NCI-H82 (cell line): Measurements from ENCODE around the gene TNNI3.
"Not testable (repeated sequence)": the region's sequence is repeated elsewhere in the genome, so short reads cannot be mapped to it uniquely, and the experiment has no call there.

Source experiments
- DNase-seq: peaks from one replicate; lab custom pipeline; 2025; lab: John Stamatoyannopoulos, UW

The TNNI3 gene

DNA sequence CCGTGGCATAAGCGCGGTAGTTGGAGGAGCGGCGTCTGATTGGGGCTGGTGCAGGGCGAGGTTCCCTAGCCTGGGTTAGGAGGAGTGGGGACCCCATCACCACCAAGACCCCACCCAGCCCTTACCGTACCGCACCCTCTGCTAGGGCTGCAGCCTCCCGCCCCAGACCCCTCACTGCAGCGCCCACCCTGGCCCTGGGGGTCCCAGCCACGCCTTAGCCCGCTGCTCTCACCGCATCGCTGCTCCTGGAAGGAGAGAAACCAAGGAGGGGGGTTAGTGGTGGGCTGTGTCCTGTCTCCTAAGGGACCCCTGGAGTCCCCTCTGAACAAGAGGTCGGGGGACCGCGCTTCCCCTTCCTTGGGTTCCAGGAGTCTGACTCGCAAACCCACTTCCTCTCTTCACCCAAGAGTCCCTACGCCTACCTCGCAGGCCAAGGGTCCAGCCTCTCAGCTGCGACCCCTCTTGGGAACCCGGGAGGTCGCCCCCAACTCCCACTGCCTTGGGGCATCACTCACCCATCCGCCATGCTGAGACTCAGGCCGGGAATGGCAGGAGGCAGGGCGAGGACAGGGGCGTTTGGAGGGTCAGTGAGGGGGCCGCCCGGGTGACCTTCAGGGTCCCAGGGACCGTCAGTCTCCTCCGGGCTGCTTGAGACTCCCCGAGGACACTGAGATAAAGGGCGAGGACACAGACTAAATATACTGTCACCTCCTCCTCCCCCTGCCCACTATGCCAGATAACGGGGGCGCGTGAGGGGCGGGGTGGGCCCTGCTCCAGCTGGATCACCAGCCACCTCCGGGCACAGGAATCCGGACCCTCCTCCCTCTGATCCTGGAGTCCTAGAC is at the start of gene TNNI3:
Gene TNNI3, minus strand, starts transcription at position 669 of the 845 bp plus-strand sequence. Its CDS starts 143 bp downstream, at position 526.
- DNase-seq, result no peak

DNA sequence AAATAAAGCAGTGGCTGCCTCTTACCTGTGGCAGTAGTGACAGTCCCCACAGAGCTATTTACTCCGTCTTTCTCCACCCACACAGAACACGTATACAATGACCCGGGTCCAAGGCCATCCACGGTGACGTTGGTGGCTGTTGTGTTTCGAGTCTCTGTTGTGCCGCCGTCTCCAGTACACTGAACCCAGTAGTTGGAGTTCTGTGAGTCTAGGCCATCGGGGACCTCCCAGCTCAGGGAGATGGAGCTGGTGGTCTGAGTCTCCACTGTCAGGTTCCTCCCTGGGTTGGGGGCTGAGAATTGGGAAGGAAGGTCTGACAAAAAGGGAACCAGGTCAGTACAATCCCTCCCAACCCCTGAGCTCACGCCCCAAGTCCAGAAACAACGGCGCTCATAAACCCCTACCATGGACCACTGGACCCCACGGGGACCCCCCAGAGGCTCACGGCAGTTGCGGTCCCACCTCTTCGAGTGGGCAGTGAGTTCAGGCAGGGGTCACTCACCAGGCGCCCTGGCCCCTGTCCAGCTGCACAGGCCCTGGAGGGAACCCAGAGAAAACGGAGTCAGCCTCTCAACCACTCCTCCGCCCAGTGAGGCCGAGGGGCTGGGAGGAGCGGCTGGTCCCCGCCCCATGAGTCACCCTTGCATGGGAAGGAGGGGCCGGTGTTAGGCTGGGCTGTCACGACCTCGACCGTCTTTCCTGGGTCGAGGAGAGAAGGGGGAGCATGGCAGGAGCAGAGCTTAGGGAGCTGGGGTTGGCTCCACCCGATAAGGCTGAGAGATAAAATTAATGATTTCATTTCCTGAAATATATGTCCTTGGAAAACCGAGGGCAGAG is 49.4 kb upstream of the TNNI3 start:
- peak; percentile 75 for DNase-seq

DNA sequence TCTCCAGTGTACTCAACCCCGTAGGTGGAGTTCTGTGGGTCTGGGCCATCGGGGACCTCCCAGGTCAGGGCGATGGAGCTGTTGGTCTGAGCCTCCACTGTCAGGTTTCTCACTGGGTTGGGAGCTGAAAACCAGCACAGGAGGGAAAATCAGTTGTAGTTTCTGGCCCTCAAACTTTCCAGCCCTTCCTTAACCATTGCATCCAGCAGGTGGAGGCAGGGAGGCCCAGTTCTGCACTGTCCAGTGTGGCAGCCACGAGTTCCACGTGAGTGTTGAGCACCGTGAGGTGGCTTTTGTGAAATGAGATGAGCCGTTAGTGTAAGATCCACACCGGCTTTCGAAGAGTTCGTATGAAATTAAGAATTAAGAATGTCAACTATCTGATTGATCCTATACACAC is 44.7 kb upstream of the TNNI3 start:
- not testable (repeated sequence) for DNase-seq

DNA sequence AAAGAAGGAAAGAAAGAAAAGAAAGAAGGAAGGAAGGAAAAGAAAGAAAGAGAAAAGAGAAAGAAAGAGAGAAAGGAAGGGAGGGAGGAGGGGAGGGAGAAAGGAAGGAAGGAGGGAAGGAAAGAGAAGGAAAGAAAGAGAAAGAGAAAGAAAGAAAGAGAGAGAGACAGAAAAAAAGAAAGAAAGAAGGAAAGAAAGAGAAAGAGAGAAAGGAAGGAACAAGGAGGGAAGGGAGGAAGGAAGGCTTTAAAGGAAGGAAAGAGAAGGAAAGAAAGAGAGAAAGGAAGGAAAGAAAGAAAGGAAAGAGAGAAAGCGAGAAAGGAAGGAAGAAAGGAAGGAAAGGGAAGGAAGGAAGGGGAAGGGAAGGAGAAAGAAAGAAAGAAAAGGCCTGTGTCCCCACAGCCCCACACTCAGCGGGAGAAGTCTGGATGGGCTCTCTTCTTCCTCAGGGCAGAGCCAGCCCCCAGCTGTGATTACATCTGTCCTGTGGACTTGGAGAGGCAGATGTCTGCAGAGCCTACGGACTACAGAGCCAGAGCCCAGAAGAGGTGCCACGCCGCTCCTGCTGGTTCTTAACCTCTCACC is 42.2 kb upstream of the TNNI3 start:
- DNase-seq, result no peak

DNA sequence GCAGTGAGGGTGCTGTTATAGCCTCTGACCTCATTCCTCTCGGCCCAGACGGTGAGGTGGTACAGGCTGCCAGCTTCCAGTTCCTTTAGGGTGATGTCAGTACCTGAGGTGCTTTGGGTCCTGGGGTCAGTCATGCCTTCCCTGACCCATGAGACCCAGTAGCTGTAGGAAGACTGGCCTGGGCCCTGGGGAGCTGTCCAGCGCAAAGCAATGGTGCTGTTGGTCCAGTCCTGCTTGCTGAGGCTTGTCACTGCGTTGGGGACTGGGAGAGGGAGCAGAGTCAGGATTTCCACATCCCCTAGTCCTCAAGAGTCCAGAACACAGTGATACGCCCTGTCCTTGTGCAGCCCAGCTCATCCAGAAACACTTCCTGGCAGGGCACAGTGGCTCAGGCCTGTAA is 41.1 kb upstream of the TNNI3 start:
- DNase-seq, result no peak

DNA sequence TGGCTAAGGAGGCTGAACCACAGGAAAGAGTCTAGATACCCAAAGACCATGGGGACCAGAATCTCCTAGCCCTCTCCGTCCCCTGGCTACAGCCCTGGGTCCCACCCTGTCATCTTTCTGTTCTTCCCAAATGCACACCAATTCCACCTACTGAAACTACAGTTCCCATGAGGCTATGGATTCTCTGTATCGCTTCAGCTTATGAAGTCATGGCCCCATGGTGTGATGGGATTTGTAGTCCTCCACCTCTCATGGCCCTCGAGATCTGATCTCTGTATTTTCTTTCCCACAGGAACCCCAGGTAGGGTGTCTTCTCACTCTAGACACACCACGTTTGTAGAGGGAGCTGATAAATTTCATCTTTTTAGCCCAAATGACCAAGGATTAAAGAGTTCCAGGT is 40.0 kb upstream of the TNNI3 start:
- peak; percentile 62 for DNase-seq

DNA sequence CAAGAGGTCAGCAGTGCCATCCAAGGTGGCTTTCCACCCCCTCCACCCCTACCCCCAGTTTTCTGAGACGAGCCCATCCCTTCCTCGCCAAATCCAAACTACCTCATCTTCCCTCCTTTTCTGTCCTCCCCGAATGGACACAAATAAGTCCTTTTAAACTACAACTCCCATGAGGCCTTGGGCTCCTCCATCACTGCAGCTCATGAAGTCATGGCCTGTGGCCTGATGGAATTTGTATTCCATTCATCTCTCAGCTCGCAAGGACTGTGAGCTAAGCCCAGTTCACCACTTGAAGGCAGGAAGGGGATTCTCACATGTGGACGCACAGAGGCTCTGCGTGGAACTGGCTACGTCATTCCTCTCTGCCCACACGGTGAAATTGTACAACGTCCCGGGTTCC is 39.3 kb upstream of the TNNI3 start:
- DNase-seq, result peak; percentile 43

DNA sequence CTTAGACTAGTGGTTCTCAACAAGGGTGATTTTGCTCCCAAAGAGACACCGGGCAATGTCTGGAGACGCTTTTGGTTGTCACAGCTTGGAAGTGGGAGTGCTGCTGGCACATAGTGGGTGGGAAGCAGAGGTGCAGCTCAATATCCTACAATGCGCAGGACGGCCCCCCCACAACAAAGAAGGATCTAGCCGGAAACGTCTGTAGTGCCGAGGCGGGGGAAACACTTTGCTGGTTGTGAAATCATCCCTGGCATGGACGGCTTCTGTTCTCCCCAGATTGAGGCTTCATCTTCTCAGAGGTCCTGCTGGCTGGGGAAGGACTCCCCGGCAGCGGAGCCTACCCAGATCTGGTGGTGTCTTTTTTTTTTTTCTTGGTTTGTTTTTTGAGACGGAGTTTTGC is 35.9 kb upstream of the TNNI3 start:
- no peak for DNase-seq

DNA sequence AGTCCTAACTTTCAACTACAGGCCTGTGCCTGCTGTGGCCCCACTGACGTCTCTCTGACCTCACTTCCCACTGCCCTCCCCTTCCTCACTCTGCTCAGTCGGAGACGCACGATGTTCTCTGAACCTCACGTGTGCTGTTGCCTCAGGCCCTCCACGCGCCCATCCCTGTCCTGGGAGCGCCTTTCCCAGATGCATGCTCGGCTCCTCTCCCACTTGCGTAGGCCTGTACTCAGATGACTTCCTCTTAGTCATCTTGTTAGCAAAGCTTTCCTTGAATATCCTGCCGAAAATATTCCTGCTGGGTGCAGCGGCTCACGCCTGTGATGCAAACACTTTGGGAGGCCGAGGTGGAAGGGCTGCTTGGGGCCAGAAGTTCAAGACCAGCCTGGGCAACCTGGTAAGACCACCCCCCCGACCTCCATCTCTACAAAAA is 31.9 kb upstream of the TNNI3 start:
- DNase-seq, result peak; percentile 41

DNA sequence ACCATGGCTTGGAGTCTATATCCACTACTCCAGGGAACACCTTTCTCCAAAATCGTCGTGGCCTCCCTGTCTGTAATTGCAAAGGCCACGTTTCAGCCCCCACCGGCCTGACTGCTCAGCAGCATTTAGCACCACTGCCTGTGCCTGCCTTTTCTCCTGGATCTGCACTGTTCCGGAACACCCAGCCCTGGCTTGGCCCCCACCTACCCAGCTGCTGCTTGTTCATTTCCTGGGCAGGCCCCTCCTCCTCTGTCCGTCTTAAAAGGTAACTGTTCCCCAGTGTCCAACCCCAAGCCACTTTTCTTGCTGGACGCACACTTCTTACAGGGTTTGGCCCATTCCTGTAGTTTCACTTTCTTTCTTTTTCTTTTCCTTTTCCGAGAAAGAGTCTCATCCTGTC is 31.1 kb upstream of the TNNI3 start:
- no peak for DNase-seq

DNA sequence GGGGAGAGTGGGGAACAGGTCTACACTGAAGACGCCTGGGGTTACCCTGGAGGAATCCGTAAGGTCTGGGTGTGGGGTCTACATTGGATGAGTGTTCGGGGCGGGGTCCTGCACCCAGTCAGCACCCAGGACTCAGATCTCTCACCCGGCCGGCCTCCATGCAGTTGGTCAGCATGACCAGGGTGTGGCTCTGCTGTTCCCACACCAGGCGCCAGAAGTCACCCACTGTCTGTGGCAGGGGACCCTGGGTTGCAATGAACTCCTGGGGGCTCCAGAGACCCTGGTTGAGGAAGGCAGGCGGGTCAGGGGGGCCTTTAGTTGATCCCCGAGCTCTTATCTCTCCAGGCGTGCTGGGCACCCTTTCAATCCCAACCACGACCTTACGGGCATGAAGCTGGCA is 28.5 kb upstream of the TNNI3 start:
- DNase-seq, result no peak

DNA sequence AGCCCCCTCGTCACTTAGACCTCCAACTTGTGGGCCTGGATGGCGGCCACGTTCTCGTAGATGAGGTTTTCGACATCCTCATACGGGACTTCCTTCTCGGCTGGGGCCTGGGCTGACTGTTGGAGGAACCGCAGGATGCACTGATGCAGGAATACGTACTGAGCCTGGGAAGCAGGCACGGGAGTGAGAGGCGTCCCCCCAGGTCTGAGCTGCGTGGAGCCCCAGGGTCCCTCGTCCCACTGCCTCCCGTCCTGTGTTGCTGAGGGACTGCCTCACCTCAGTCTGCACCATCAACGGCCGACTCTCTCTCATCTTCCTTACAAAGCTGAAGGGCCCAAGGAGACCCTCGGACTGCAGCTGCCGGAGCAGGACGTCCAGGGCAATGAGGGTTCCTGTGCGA is 24.2 kb upstream of the TNNI3 start:
- DNase-seq, result no peak

DNA sequence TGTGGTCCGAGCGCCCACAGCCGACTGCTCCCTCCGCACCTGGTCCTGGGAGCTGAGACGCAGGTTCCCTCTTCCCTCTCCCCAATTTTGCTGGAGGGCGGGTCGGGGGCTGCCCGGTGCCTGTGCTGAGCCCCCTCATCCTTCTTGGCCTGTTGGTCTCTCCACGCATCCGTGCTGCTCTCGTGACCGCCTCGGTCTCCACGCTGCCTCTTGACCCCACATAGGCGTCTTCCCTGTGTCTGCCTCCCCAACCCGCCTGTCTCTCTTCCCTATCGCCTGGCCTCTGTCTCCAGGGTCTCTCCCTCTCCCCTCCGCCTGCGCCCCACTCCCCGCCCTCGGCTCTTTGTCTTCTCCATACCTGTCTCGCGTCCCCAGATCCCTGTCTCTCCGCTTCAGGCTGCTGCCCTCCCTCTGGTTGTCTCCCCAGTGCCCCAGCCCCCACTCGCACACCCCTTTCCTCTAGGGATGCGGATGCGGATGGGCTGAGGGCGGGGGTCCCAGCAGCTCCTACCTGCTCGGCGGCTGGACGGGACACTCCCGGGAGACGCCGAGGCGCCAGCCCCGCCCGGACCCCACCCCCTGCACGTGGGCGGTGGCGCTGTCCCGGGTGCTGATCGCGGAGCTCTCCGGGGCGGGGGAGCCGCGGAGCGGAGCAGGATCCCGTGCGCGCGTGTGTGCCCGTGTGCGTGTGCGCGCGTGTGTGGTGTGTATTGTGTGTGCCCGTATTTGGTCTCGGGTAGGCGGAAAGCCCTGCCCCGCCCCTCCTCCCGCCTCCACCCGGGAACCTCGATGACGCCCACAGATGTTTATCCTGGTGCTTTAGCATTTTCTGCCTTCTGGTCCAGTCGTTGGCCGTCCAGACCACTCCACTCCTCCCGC is 22.3 kb upstream of the TNNI3 start, which contains the start of gene SYT5:
Gene SYT5, minus strand, starts transcription at position 684 of the 879 bp plus-strand sequence. CDS start 1,248 bp downstream, outside the sequence.
- no peak for DNase-seq

DNA sequence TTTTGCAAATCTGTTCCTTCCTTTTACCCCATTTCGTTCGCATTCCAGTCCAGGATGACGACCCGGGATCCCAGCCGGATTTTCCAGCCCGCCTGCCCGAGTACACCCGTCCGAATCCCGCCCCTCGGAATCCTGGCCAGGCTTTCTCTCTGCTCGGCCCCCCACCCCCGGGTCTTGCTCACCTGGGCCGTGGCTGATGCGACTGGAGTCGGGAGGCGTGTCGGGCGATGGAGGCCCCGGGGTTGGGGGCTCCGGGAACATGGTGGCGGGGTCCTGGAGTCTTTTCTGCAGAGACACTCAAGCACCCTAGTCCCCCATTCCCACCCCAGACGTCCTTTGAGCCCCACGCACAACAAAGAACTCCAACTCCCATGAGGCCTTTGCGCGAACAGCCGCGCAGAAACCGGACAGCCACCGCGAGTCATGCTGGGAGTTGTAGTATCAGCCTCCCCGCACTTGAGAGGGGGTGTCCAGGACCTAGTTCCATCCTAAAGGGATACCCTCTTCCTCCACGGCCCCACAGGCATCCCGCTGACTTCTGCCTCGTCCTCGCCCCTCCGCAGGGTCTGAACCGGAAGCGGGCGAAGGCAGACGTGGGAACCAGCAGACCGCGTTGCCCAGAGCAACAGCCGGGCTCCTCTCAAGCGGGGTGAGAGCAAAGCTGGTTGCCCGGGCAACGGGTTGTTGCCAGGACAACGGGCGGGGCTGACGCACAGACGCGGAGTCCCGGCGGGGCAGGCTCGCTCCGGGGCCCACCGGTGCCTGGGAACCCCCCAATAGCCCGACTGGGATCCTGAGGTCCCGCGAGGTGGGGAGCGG is 21.5 kb upstream of the TNNI3 start:
- peak; percentile 90 for DNase-seq

DNA sequence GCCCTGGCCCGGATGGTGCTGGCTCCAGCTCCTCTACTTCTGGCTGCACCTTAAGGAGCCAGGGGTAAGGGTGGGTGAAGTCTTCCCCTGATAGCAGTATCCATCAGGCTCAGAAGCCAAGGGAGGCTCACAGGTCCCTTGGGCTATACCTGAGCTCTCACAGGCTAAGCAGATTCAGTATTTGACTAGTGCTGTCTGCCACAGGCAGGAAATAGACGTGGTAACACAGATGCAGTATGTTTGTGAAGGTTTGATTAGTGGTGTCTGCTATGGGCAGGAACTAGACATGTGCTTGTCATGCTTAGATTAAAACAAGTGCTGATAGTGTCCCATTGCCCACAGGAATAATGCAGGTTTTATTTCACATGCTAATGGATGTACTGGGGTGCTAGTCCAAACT is 18.5 kb upstream of the TNNI3 start:
- DNase-seq, result no peak

DNA sequence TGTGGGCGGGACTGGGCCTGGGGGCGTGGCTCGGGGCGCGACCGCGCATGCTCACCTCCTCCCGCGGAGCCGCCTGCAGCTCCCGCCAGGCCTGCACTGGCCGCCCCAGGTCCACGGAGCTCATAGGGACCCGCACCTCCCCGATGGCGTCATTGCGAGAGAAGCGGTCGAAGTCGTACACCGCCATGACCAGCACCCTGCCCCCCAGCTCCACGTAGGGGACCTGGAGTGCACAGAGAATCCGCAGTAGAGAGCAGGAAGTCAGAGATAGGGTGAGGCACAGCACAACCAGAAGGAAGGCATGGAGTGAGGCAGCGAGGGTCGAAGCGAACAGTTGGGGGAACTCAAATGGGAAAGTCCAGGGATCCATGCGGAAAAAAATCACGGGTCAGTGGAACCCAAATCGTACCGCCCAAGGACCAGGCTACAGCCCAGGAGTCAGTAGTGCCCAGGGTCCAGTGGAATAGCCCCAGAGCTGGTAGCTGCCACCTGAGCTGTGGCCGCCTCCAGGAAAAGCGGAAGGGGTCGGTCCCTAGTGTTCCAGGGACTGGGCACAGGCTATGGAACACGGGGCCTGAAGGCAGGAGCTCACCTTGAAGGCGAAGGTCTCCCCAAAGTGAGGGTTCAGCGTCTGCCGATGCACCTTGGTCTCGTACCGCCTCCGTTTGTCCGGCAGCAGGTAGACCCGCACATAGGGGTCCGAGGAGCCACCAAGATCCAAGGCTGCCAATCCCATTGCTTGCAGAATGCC is 17.8 kb upstream of the TNNI3 start:
- peak; percentile 59 for DNase-seq

DNA sequence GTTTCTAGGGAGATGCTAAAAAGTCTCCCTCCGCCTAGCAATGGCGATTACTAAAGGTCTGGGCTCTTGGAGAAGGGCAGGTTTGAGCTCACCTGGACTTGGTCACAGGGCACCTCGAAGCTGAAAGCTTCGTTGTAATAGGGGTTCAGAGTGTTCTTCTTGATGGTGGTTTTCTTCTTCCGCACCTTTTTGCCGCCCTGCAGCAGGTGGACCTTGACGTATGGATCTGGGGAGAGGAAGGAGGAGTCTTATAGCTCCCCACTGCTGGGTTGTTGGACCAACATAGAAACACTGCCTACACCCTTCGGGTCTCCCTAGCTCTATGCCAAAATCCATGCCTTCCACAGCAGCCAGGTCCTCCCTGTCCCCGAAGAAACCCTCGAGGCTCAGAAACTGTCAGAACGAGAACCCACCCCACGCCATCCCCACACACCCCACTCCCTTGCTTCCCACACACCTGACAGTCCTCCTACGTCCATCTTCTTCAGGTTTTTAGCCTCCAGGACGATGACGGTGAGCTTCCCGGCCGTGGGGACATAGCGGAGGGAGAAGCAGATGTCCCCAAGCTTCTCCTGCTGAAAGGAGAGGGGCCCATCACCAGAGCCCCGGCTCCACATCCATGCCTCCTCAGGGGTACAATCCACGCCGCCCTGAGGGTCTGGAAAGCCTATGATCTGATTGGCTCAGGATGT is 17.0 kb upstream of the TNNI3 start:
- no peak for DNase-seq

DNA sequence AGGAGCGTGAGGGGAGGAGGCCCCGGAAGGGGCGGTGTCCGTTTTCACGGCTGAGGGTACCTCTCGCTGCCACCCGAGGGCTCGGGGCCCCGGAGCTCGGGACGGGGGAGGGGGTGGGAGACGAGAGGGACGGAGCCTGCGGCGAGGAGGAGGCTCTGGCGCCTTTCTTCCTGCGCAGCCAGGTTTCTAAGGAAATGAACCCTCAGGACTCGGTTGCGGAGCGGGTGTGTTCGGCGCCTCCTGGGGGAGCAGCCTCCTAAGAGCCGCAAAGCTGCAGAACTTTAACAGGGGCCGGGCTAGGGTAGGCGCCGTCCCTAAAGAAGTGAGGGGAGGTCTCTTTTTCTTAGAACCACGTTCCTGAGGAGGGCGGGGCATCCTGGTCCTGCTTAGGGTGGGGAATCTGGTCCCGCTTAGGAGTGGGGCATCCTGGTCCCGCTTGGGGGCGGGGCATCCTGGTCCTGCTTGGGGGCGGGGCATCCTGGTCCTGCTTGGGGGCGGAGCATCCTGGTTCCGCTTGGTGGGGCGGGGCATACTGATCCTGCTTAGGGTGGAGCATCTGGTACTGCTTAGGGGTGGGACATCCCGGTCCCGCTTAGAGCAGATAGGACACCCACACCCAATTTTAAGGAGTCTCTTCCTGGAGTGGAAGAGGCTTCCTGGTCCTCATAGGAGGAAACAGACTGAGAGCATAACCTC is 16.3 kb upstream of the TNNI3 start:
- DNase-seq, result peak; percentile 91
